Fibroblast of skin of right quadriceps (primary cell): ENCODE results near the gene C20orf173.

Experiments used
- DNase-seq: peaks from one replicate; pipeline ENCODE4 v3.0.0-alpha.2; 2013

Gene C20orf173

GRCh38 chr20:35506179-35506578 is 23.3 kb downstream of the C20orf173 start:
- no peak for DNase-seq

- no peak for DNase-seq
These were observed 24.7 kb downstream of the C20orf173 start for GRCh38 chr20:35504751-35505150.

- DNase-seq, result no peak
These were observed 25.5 kb downstream of the C20orf173 start for GRCh38 chr20:35503841-35504561.

GRCh38 chr20:35503281-35503680 is 26.2 kb downstream of the C20orf173 start:
- DNase-seq, result no peak

GRCh38 chr20:35502352-35502751 is 27.1 kb downstream of the C20orf173 start:
- DNase-seq, result no peak

GRCh38 chr20:35499271-35499670 is 30.2 kb downstream of the C20orf173 start:
- DNase-seq, result no peak

GRCh38 chr20:35497780-35498189 is 31.7 kb downstream of the C20orf173 start:
- DNase-seq, result no peak

GRCh38 chr20:35497320-35497719 is 32.1 kb downstream of the C20orf173 start:
- no peak for DNase-seq

- DNase-seq, result no peak
These were observed 33.0 kb downstream of the C20orf173 start for GRCh38 chr20:35496481-35496880.

- no peak for DNase-seq
These were observed 37.1 kb downstream of the C20orf173 start for GRCh38 chr20:35492352-35492751.

- no peak for DNase-seq
These were observed 37.6 kb downstream of the C20orf173 start for GRCh38 chr20:35491823-35492222.

GRCh38 chr20:35490736-35491181 is 38.7 kb downstream of the C20orf173 start:
- DNase-seq, result no peak

- no peak for DNase-seq
These were observed 39.7 kb downstream of the C20orf173 start for GRCh38 chr20:35489717-35490116.

GRCh38 chr20:35487479-35487878 is 42.0 kb downstream of the C20orf173 start:
- no peak for DNase-seq

- DNase-seq, result no peak
These were observed 49.7 kb downstream of the C20orf173 start for GRCh38 chr20:35479798-35480197.

GRCh38 chr20:35478804-35479472 is 50.5 kb downstream of the C20orf173 start:
- DNase-seq, result no peak
